SJSA1 (cell line): ENCODE measurements around the gene DYNLT3. TPM values are rescaled to one million over a fixed set of nuclear protein-coding genes. Genes with fewer than 3 reads are reported as not detected.

Experiments used
- DNase-seq, 2 experiments: peaks; one replicate each; pipeline ENCODE4 v3.0.0-alpha.2; 2015 to 2020; ENCODE audit warnings: low spot score in 2 of 2, low read depth in 1 of 2
- H3K27ac ChIP-seq: fragments of 250-450 bp; sonication (Bioruptor Pico); 2 replicates; pipeline ENCODE4 v1.5.1; 2020; ENCODE audit warnings: mild to moderate bottlenecking, moderate library complexity
- H3K27me3 ChIP-seq: fragments of 250-450 bp; sonication (Bioruptor Pico); replicated peaks from 2 replicates; pipeline ENCODE4 v1.5.1; 2020; ENCODE audit warnings: mild to moderate bottlenecking, moderate library complexity
- H3K36me3 ChIP-seq: fragments of 250-450 bp; sonication (Bioruptor Pico); 2 replicates; pipeline ENCODE4 v1.5.1; 2020; ENCODE audit warnings: mild to moderate bottlenecking
- H3K4me1 ChIP-seq: fragments of 250-450 bp; sonication (Bioruptor Pico); replicated peaks from 2 replicates; pipeline ENCODE4 v1.6.1; 2021; ENCODE audit warnings: mild to moderate bottlenecking
- H3K4me3 ChIP-seq: fragments of 250-450 bp; sonication (Bioruptor Pico); 2 replicates; pipeline ENCODE4 v1.5.1; 2020; ENCODE audit warnings: mild to moderate bottlenecking
- H3K9me3 ChIP-seq: fragments of 250-450 bp; sonication (Bioruptor Pico); replicated peaks from 2 replicates; pipeline ENCODE4 v1.5.1; 2020; ENCODE audit warnings: mild to moderate bottlenecking
- total RNA-seq: library from RNA; depleted of rRNA; stranded (reverse); fragments of >200 nt; shearing (Covaris generic); gene quantifications from 2 replicates; pipeline ENCODE4 v1.2.3, GENCODE V29; 2014

DYNLT3 gene
- total RNA-seq, 1 experiment from 2014 or later: 63.7 TPM

DNA sequence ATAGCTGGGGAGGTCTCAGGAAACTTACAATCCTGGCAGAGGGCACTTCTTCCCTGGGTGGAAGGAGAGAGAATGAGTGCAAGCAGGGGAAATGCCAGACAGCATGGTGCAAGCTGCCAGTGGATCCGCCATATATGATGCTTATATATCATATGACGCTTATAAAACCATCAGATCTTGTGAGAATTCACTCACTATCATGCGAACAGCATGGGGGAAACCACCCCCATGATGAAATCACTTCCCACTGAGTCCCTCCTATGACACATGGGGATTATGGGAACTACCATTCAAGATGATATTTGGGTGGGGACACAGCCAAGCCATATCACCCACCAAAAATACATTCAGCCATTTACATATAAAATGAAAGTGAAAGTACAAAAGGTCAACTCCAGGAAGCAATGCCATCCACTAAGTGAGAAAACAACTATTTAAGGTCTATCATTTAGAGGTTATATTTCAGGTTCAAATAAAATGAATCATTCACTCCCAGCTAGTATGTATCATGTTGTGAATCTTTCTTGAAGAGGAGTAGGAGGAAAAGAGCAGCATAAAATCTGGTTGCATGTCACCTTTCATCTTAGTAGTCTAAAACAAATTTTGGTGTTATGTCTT, 20.3 kb upstream of the DYNLT3 start:
- DNase-seq: no peak
- peaks cover 16% of the 10 kb centered on the region for H3K4me1 ChIP-seq
- no peak overlapping the region for H3K27ac ChIP-seq
- H3K36me3 ChIP-seq: no peaks in the 10 kb centered on the region
- no peaks in the 10 kb centered on the region for H3K27me3 ChIP-seq
- H3K4me3 ChIP-seq: no peak overlapping the region
- H3K9me3 ChIP-seq: no peaks in the 10 kb centered on the region

DNA sequence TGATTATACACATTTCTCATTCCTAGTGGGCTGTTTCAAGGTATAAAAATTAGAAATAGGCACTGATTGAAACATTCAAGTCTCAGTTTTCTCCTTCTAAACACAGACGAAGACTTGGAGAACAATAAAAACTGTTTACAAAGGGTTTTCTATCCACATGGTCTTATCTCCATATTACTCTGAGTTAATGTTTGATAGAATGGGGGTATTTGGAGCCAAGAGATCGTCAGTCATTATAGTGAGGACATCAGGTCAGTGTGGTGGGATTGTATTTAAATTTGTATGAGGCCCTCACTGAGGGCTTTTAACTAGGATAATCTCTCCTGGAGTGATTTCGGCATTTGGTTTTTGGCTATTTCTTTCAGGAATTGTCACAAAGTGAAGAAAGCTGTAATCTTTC, 16.4 kb upstream of the DYNLT3 start:
- DNase-seq: no peak
- Histone ChIP-seq H3K36me3 (no peaks in the 10 kb centered on the region), H3K27ac (no peak overlapping the region), H3K4me1 (no peaks in the 10 kb centered on the region), H3K9me3 (no peaks in the 10 kb centered on the region), H3K4me3 (no peak overlapping the region), H3K27me3 (no peaks in the 10 kb centered on the region)

DNA sequence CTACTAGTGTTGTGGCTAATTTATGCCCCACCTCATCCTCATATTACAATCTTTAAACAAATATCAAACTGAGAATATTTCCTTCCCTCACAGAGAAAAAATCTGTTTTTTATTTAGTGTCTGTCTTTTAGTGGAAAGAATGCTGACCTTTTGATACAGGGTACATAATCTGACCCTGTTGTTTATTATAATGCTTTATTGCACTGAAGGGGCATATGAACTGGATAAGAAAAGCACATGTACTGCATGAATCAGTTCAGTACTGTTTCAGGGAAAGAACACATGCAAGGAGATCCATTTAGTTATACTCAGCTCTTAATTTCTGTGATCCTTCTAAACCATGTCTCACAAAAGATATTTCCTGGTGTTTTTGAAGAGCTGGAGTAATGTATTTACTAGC, 15.5 kb upstream of the DYNLT3 start:
- Histone ChIP-seq H3K27ac (no peak overlapping the region), H3K4me1 (no peaks in the 10 kb centered on the region), H3K36me3 (no peaks in the 10 kb centered on the region), H3K27me3 (no peaks in the 10 kb centered on the region), H3K4me3 (no peak overlapping the region), H3K9me3 (no peaks in the 10 kb centered on the region)
- no peak for DNase-seq

DNA sequence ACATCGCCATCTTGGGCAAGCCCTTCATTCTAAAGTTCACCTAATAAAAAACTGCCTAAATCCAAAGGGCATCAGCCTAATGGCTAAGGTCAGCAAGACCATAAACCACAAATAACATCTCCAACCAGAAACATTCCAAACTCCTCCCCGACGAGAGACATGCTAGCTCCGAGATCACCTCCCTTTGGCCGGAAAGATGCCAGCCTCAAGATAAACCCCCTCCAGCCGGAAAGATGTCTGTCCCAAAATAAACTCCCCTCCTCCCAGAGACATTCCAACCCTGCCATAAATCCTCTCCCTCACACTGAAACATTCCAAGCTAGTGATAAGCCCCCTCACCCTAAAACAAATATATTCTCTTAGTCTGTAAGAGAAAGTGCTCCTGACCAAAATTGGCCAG, 13.3 kb upstream of the DYNLT3 start:
- H3K9me3 ChIP-seq: no peaks in the 10 kb centered on the region
- no peaks in the 10 kb centered on the region for H3K36me3 ChIP-seq
- no peaks in the 10 kb centered on the region for H3K4me1 ChIP-seq
- H3K27ac ChIP-seq: no peak overlapping the region
- no peak for DNase-seq
- H3K27me3 ChIP-seq: no peaks in the 10 kb centered on the region
- H3K4me3 ChIP-seq: no peak overlapping the region

- DNase-seq: no peak
- Histone ChIP-seq H3K27me3 (no peaks in the 10 kb centered on the region), H3K4me3 (no peak overlapping the region), H3K9me3 (no peaks in the 10 kb centered on the region), H3K36me3 (no peaks in the 10 kb centered on the region), H3K4me1 (no peaks in the 10 kb centered on the region), H3K27ac (no peak overlapping the region)
Observed at GRCh38 chrX:37854748-37855147, 7.4 kb upstream of the DYNLT3 start.

- DNase-seq: no peak
- no peak overlapping the region for H3K27ac ChIP-seq
- H3K27me3 ChIP-seq: no peaks in the 10 kb centered on the region
- H3K4me3 ChIP-seq: no peak overlapping the region
- no peaks in the 10 kb centered on the region for H3K9me3 ChIP-seq
- no peaks in the 10 kb centered on the region for H3K36me3 ChIP-seq
- no peaks in the 10 kb centered on the region for H3K4me1 ChIP-seq
Observed at GRCh38 chrX:37854148-37854547, 6.8 kb upstream of the DYNLT3 start.

- H3K4me1 ChIP-seq: peaks cover 11% of the 10 kb centered on the region
- H3K4me3 ChIP-seq: peak overlapping the region; percentile 69
- H3K27ac ChIP-seq: peak overlapping the region; percentile 75
- no peak for DNase-seq
- H3K36me3 ChIP-seq: no peaks in the 10 kb centered on the region
- H3K27me3 ChIP-seq: no peaks in the 10 kb centered on the region
- no peaks in the 10 kb centered on the region for H3K9me3 ChIP-seq
Observed at GRCh38 chrX:37847733-37848197, 394 bp upstream of the DYNLT3 start.

- peak overlapping the region; percentile 69 for H3K4me3 ChIP-seq
- H3K27ac ChIP-seq: no peak overlapping the region; the same call in 1 of the 2 replicates
- H3K9me3 ChIP-seq: no peaks in the 10 kb centered on the region
- H3K4me1 ChIP-seq: peaks cover 11% of the 10 kb centered on the region
- H3K36me3 ChIP-seq: no peaks in the 10 kb centered on the region
- DNase-seq: no peak
- no peaks in the 10 kb centered on the region for H3K27me3 ChIP-seq
Observed at GRCh38 chrX:37846558-37846933, 825 bp downstream of the DYNLT3 start.

DNA sequence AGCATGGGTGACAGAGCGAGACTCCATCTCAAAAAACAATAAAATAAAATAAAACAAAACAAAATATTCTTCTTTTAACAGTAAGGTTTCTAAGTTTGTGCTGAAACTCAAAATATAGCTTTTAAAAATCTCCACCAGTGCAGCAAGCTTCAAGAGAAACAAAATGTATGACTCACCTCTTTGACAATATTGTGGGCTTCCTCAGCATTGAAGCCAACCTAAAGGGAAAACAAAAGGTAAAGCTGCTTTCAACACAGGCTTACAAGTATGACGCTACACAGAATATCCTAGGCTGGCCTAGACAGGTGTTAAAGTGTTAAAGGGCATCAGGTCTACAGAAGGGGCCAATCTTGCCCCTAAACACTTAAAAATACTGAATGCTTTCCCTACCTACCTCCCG, 1.2 kb downstream of the DYNLT3 start:
- Histone ChIP-seq H3K9me3 (no peaks in the 10 kb centered on the region), H3K4me1 (peaks cover 11% of the 10 kb centered on the region), H3K4me3 (no peak overlapping the region; the same call in 1 of the 2 replicates), H3K27me3 (no peaks in the 10 kb centered on the region), H3K36me3 (no peaks in the 10 kb centered on the region), H3K27ac (no peak overlapping the region)
- peak in 1 of 2 experiments; percentile 14 for DNase-seq

- peaks cover 11% of the 10 kb centered on the region for H3K4me1 ChIP-seq
- no peaks in the 10 kb centered on the region for H3K27me3 ChIP-seq
- H3K27ac ChIP-seq: no peak overlapping the region
- no peaks in the 10 kb centered on the region for H3K9me3 ChIP-seq
- no peak for DNase-seq
- no peaks in the 10 kb centered on the region for H3K36me3 ChIP-seq
- H3K4me3 ChIP-seq: no peak overlapping the region
Observed at GRCh38 chrX:37844622-37845021, 2.7 kb downstream of the DYNLT3 start.

DNA sequence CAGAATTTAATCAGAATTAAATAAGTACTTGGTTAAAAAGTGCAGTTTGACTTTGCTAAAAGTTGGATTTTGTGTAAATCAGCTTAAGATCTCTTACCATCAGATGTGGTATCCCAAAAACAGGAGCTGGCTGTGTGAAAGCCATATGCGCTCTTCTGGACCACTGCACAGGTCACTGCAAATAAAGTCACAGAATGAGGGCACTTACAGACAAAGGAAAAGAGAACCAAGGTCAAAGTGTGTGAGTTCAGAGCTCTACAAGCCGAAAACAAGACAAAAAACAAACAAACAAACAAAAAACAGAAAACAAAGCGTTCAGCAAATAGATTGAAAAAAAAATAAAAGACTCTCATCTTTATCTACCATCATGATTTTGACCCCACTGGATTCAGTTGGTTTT, 6.4 kb downstream of the DYNLT3 start:
- Histone ChIP-seq H3K27me3 (no peaks in the 10 kb centered on the region), H3K36me3 (no peaks in the 10 kb centered on the region), H3K9me3 (no peaks in the 10 kb centered on the region), H3K4me3 (no peak overlapping the region), H3K27ac (no peak overlapping the region), H3K4me1 (0 out of 2 replicates have a peak, but pooled peaks cover under 1% of the 10 kb centered on the region)
- DNase-seq: no peak

GRCh38 chrX:37834937-37835336, 12.4 kb downstream of the DYNLT3 start:
- DNase-seq: no peak
- H3K36me3 ChIP-seq: no peaks in the 10 kb centered on the region
- no peaks in the 10 kb centered on the region for H3K4me1 ChIP-seq
- H3K9me3 ChIP-seq: no peaks in the 10 kb centered on the region
- no peak overlapping the region for H3K27ac ChIP-seq
- H3K27me3 ChIP-seq: no peaks in the 10 kb centered on the region
- no peak overlapping the region for H3K4me3 ChIP-seq

DNA sequence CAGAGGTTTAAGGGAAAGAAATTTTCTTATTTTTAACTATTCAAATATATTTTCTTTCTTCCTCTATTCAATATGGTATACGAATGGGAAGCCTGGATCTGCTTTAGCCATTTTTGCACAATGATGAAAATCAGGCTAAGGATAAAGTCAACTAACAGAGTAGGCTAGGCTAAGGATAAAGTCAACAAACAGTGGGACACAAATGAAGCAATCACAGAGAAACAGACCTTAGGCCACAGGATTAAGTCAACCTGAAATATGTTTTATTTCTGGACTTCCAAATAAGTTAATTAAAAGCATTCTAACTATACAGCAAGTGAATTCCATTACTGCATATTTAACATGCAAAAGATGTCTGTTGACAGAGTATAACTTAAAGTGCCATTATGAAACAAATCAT, 17.0 kb downstream of the DYNLT3 start:
- no peaks in the 10 kb centered on the region for H3K9me3 ChIP-seq
- H3K27me3 ChIP-seq: no peaks in the 10 kb centered on the region
- DNase-seq: no peak
- H3K4me3 ChIP-seq: no peak overlapping the region
- no peaks in the 10 kb centered on the region for H3K36me3 ChIP-seq
- H3K27ac ChIP-seq: no peak overlapping the region
- H3K4me1 ChIP-seq: peaks cover under 1% of the 10 kb centered on the region; the same call in 1 of the 2 replicates

GRCh38 chrX:37829721-37830120, 17.6 kb downstream of the DYNLT3 start:
- H3K27me3 ChIP-seq: no peaks in the 10 kb centered on the region
- no peak overlapping the region for H3K27ac ChIP-seq
- no peak overlapping the region for H3K4me3 ChIP-seq
- H3K36me3 ChIP-seq: no peaks in the 10 kb centered on the region
- no peak for DNase-seq
- H3K4me1 ChIP-seq: peaks cover 7% of the 10 kb centered on the region
- H3K9me3 ChIP-seq: no peaks in the 10 kb centered on the region
